SJSA1 (cell line): ENCODE measurements around the gene UBQLN4. TPM values are rescaled to one million over a fixed set of nuclear protein-coding genes. Genes with fewer than 3 reads are reported as not detected.

Experiments
- DNase-seq, 2 experiments: peaks; one replicate each; pipeline ENCODE4 v3.0.0-alpha.2; 2015 to 2020; ENCODE audit warnings: low spot score in 2 of 2, low read depth in 1 of 2
- H3K27ac ChIP-seq: fragments of 250-450 bp; sonication (Bioruptor Pico); 2 replicates; pipeline ENCODE4 v1.5.1; 2020; ENCODE audit warnings: mild to moderate bottlenecking, moderate library complexity
- H3K27me3 ChIP-seq: fragments of 250-450 bp; sonication (Bioruptor Pico); replicated peaks from 2 replicates; pipeline ENCODE4 v1.5.1; 2020; ENCODE audit warnings: mild to moderate bottlenecking, moderate library complexity
- H3K36me3 ChIP-seq: fragments of 250-450 bp; sonication (Bioruptor Pico); 2 replicates; pipeline ENCODE4 v1.5.1; 2020; ENCODE audit warnings: mild to moderate bottlenecking
- H3K4me1 ChIP-seq: fragments of 250-450 bp; sonication (Bioruptor Pico); replicated peaks from 2 replicates; pipeline ENCODE4 v1.6.1; 2021; ENCODE audit warnings: mild to moderate bottlenecking
- H3K4me3 ChIP-seq: fragments of 250-450 bp; sonication (Bioruptor Pico); 2 replicates; pipeline ENCODE4 v1.5.1; 2020; ENCODE audit warnings: mild to moderate bottlenecking
- H3K9me3 ChIP-seq: fragments of 250-450 bp; sonication (Bioruptor Pico); replicated peaks from 2 replicates; pipeline ENCODE4 v1.5.1; 2020; ENCODE audit warnings: mild to moderate bottlenecking
- total RNA-seq: library from RNA; depleted of rRNA; stranded (reverse); fragments of >200 nt; shearing (Covaris generic); gene quantifications from 2 replicates; pipeline ENCODE4 v1.2.3, GENCODE V29; 2014

UBQLN4 gene
- total RNA-seq, 1 experiment from 2014 or later: 18.2 TPM

DNA sequence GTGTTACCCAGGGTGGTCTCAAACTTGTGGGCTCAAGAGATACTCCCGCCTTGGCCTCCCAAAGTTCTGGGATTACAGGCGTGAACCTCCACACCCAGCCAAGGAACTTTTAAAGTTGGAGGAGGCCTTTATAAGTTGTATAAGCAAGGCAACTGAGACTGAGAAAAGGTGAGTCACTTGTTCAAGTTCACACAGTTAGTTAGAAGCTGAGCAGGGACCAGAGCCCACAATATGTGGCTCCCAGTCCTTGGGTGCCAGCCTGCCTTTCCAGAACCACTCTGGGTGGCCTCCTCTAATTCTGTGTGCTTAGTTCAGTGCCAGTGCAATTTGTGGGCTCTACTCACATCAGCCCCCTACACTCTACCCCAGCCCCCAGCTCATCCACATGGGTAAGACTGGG is 11.0 kb upstream of the UBQLN4 start:
- no peak overlapping the region for H3K4me3 ChIP-seq
- H3K4me1 ChIP-seq: peaks cover 15% of the 10 kb centered on the region
- H3K27me3 ChIP-seq: no peaks in the 10 kb centered on the region
- H3K27ac ChIP-seq: no peak overlapping the region
- DNase-seq: no peak
- H3K36me3 ChIP-seq: no peaks in the 10 kb centered on the region
- no peaks in the 10 kb centered on the region for H3K9me3 ChIP-seq

DNA sequence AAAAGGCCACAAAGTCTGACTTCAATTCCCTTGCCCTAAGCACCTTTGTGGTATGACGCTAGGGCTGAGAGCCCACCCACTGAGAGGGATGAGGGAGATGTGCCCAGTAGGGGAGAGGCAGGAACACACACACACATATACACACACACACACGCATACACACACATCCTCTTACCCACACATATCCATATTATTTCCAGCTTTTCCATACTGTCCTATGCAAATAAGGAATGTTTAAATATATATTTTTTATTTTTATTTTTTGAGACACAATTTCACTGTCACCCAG is 10.3 kb upstream of the UBQLN4 start:
- Histone ChIP-seq H3K9me3 (no peaks in the 10 kb centered on the region), H3K27ac (no peak overlapping the region), H3K36me3 (no peaks in the 10 kb centered on the region), H3K4me1 (peaks cover 15% of the 10 kb centered on the region), H3K27me3 (no peaks in the 10 kb centered on the region), H3K4me3 (no peak overlapping the region)
- DNase-seq: peak; percentile 79 to 85

DNA sequence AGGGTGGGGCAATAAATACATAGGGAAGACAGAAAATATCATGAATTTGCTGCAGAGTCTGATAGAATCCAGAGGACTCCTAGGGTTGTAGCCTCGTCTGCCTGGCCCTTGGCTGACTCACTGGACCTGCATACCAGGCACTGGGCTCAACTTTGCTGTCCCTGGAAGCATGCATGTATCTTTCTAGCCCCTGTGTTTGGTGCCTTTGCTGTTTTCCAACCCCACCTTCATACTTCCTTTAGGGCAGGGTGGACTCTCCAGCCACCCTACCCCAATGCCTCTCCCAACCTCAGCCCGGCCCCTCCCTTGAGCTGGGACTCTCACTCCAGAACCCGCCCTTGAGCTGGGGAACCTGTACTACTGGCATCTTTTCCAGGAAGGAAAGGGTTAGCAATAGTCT is 8.6 kb upstream of the UBQLN4 start:
- Histone ChIP-seq H3K4me1 (peaks cover 15% of the 10 kb centered on the region), H3K9me3 (no peaks in the 10 kb centered on the region), H3K27me3 (no peaks in the 10 kb centered on the region), H3K4me3 (no peak overlapping the region), H3K27ac (no peak overlapping the region), H3K36me3 (no peaks in the 10 kb centered on the region)
- no peak for DNase-seq

DNA sequence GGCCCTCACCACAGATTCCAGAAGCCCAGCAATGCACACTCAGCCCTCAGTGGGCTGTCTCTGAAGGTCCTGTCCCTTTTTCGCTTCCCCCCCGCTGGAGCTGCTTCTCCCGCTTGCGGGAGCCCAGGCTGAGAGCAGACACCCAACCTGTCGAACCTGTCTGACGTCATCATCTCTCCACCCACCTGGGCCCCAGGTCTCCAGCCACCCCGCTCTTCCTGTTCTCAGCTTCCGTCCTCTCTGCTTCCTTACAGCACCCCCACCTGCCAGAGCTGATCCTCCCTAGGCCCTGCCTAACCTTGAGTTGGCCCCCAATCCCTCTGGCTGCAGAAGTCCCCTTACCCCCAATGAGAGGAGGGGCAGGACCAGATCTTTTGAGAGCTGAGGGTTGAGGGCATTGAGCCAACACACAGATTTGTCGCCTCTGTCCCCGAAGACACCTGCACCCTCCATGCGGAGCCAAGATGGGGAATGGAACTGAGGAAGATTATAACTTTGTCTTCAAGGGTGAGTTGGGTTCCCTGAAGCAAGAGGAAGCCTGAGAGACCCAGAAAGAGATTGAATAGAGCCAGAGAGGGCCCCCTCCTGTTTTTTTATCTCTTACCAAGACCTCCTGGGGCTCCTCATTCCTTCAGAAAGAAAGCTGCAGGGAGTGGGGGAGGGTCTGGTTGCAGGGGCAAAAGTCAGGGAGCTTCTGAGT is 7.5 kb upstream of the UBQLN4 start, which contains the start of gene RAB25:
Gene RAB25, plus strand, starts transcription at position 224 of the 700 bp plus-strand sequence. Its CDS starts 241 bp downstream, at position 465.
- Histone ChIP-seq H3K27ac (no peak within 1 kb of the TSS), H3K9me3 (no peaks in the 10 kb centered on the region), H3K4me1 (peaks cover 15% of the 10 kb centered on the region), H3K27me3 (no peaks in the 10 kb centered on the region), H3K36me3 (no peaks in the 10 kb centered on the region), H3K4me3 (no peak within 1 kb of the TSS)
- no peak for DNase-seq

DNA sequence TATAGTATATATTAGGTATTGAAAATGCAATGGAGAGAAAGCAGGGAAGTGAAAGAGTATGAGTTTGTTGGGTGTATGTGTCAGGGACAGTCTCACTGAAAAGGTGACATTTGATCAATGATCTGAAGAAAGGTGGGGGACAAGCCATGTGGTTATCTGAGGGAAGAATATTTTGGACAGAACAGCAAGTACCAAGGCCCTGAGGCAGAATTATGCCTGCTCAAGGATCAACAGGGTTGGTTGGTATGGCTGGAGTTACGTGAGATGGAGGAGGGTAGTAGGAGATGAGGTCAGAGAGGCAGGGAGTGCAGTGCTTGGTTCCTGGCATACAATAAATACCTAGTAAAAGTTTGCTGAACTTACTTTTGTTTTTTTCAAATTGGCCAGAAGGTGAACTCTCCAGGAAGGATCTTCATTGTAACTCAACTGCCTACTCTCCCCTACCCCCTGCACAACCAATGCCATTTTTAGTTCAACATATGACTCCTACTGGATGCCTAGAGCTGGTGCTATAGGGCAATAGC is 2.8 kb upstream of the UBQLN4 start:
- H3K9me3 ChIP-seq: no peaks in the 10 kb centered on the region
- H3K4me1 ChIP-seq: peaks cover 8% of the 10 kb centered on the region
- H3K4me3 ChIP-seq: no peak overlapping the region
- H3K36me3 ChIP-seq: no peaks in the 10 kb centered on the region
- no peaks in the 10 kb centered on the region for H3K27me3 ChIP-seq
- H3K27ac ChIP-seq: no peak overlapping the region
- no peak for DNase-seq

DNA sequence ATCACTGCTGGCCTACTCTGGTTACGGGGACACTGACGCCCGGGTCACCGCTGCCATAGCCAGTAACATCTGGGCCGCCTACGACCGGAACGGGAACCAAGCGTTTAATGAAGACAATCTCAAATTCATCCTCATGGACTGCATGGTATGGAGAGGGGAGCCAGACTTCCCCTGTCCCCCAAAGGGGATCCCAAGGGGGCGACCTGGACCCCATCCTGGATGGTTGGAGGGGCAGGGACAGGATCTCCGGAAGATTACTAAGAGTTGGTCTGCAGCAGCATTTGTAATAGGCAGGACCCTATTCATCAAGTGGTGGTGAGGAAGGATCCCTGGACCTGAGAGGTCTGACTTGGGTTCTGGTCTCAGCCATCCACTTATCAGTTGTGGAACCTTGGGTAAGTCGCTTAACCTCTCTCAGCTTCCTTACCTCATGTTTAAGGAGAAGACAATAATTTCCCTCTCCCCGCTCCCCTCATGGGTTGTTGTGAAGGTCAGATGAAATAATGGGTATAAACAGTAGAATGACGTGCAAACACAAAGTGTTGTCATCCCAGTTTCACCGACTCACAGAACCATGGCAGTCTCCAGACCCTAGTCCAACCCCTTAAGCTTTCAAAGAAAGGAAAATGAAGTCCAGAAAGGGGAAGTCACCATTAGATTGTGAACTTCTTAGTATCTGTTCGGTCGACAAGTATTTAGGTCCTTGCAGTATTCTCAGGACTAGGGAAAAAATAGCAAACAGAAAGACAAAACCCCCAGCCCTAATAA is 1.9 kb upstream of the UBQLN4 start:
- Histone ChIP-seq H3K4me1 (peaks cover 8% of the 10 kb centered on the region), H3K4me3 (peak overlapping the region; percentile 75), H3K27ac (no peak overlapping the region), H3K9me3 (no peaks in the 10 kb centered on the region), H3K27me3 (no peaks in the 10 kb centered on the region), H3K36me3 (no peaks in the 10 kb centered on the region)
- no peak for DNase-seq

DNA sequence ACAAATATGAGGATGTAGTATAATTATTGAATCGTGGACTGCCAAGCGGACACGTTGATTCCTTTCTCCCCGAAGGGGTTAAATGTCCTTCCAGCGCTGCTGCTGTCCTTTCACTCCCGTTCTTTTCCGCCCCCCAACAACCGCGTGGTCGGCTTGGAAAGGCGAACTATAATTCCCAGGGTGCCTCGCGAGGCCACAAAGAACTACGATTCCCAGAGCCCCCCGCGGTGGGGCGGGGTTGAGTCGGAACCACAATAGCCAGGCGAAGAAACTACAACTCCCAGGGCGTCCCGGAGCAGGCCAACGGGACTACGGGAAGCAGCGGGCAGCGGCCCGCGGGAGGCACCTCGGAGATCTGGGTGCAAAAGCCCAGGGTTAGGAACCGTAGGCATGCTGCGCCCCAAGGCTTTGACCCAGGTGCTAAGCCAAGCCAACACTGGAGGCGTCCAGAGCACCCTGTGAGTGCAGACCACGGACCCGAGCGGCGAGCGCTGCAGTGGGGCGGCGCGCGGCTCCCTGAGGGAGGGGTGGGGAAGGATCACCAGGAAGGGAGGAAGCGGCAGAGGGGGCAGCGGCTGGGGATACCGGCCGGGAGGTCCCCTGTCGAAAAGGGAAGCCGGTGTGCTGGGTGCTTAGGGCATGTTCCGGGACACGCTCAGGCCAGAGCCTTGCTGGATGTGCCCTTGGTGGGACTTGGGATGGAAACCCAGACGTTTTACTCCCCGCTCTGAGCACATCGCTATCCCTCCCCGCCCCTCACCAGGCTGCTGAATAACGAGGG is 1.1 kb upstream of the UBQLN4 start, which contains the start of gene LAMTOR2:
Gene LAMTOR2, plus strand, starts transcription at position 283 of the 781 bp plus-strand sequence. Its CDS starts 108 bp downstream, at position 391.
- peak within 1 kb of the TSS; percentile 75 for H3K4me3 ChIP-seq
- H3K9me3 ChIP-seq: no peaks in the 10 kb centered on the region
- DNase-seq: peak; percentile 95 to 98
- peaks cover 3% of the 10 kb centered on the region for H3K36me3 ChIP-seq
- H3K27ac ChIP-seq: peak within 1 kb of the TSS; percentile 45
- H3K4me1 ChIP-seq: peaks cover 8% of the 10 kb centered on the region
- H3K27me3 ChIP-seq: no peaks in the 10 kb centered on the region

DNA sequence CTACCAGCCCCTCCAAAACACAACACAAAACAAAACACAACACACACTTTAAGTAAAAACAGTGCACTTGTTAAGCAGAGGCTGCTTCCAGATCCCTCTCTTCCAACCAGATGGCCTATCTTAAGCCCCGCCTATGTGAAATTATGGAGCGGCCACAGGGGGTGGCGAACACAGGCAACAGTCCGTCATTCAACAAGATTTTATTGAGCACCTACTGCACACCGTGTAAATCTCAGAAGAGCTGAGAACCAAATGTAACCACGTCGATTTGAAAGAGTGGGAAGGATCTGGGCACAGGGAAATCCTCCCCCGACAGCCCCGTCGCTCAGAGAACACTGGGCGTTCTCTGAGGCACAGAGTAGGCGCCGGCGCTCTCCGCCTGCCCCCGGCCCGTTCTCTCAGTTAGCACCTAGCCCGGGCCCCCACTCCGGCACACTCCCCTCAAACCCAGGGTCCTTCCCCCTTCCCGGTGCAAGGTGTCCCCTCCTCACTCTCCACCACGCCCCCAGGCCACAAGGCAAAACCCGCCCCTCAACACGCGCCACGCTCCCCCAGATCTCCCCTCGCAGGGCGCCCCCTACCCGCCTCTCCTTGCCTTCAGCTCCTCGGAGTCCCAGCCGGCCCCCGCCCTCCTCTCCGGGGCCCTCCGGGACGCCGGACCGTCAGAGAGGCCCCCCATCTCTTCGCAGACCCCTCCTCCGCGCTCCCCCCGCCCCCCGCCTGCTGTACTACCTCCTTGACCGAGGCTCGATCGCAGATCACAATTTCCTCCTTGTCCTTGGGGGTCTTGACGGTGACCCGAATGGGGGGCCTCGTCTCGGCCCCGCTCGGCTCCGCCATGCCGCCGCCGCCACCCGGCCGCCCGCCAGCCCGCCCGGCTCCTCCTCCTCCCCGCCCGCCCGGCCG is 483 bp downstream of the UBQLN4 start:
- Histone ChIP-seq H3K4me1 (peaks cover 8% of the 10 kb centered on the region), H3K9me3 (no peaks in the 10 kb centered on the region), H3K27ac (no peak overlapping the region), H3K27me3 (no peaks in the 10 kb centered on the region), H3K36me3 (peaks cover 15% of the 10 kb centered on the region), H3K4me3 (peak overlapping the region; percentile 75)
- peak; percentile 66 for DNase-seq

DNA sequence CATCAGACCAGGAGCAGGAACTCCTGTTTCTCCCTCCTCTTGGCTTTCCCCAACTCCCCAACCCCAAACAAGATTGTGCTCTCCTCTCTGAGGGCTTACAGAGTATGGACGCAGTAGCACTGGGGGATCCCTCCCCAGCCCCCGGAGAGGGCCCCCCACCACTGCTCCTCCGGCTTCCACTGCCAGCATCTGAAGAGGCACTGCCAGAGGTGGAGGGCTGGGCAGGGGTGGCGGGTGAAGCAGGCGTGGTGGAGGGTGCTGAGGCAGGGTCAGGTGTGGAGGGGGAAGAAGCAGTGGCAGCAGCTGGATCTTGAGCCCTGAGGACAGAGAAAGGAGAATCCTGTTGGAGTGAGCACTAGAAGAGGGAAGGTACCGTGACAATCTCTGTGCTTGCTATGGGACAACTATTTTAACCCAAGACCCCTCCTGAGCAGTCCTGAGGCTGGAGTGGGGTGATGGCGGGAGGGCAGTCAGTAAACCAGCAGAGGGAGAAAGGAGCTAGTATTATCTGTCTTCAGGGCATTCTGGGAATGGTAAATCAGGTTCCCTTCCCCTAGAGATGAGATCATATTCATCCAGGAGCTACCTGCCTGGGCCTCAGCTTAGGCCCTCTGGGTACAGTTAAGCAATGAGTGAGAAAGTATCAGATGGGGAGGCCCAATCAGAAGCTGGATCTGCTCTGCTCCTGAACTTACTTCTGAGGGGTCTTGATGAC is 2.4 kb downstream of the UBQLN4 start:
- Histone ChIP-seq H3K4me1 (peaks cover 8% of the 10 kb centered on the region), H3K36me3 (peaks cover 18% of the 10 kb centered on the region), H3K4me3 (no peak overlapping the region), H3K27ac (no peak overlapping the region), H3K27me3 (no peaks in the 10 kb centered on the region), H3K9me3 (no peaks in the 10 kb centered on the region)
- DNase-seq: no peak

DNA sequence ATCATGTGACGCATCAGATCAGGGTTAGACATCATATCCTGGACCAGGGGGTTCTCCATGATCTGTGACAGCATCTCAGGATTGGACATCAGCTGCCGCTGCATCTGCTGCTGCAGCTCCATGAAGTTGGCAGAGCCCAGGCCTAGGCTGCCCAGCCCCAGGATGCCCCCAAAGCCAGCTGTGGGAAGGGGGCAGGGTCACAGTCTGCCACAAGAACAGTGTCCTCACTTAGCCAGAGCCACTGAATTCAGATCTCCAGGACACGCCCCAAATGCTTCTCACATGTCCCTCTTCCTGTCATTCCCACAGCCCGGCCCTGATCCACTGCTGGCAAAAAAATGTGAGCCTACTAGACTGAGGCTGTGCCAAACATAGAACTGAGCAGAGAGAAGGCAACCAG is 3.2 kb downstream of the UBQLN4 start:
- Histone ChIP-seq H3K36me3 (peaks cover 18% of the 10 kb centered on the region), H3K27ac (no peak overlapping the region), H3K9me3 (no peaks in the 10 kb centered on the region), H3K4me1 (peaks cover 2% of the 10 kb centered on the region), H3K27me3 (no peaks in the 10 kb centered on the region), H3K4me3 (no peak overlapping the region)
- DNase-seq: no peak

DNA sequence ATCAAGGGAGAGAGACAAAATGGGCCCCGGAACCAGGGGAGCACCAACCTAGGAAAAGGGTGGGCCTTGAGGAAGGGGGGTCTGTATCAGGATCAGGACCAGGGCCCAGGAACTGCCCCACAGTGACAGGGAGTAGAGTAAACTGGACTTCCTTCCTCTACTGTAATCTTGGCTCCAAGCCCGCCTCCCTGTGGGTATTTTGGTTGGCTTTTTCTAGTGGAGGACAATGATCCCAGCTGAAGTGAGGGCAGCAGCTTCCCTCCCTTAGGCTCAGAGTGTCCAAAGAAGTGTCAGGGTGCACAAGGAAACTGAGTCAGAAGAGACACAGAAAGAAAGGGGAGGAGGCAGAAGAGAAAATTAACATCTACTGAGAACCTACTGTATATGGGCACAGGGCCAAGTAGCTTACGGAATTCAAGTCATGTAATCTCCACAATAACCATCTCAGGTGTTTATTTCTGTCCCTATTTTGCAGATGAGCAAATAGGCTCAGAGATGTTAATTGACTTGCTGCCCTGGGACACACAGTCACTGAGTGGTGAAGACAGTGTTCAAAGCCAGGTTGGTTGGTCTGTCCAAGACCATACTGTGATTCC is 4.8 kb downstream of the UBQLN4 start:
- DNase-seq: no peak
- no peaks in the 10 kb centered on the region for H3K9me3 ChIP-seq
- H3K4me3 ChIP-seq: no peak overlapping the region
- H3K4me1 ChIP-seq: no peaks in the 10 kb centered on the region; the same call in 1 of the 2 replicates
- no peaks in the 10 kb centered on the region for H3K27me3 ChIP-seq
- H3K27ac ChIP-seq: no peak overlapping the region
- peaks cover 20% of the 10 kb centered on the region for H3K36me3 ChIP-seq

DNA sequence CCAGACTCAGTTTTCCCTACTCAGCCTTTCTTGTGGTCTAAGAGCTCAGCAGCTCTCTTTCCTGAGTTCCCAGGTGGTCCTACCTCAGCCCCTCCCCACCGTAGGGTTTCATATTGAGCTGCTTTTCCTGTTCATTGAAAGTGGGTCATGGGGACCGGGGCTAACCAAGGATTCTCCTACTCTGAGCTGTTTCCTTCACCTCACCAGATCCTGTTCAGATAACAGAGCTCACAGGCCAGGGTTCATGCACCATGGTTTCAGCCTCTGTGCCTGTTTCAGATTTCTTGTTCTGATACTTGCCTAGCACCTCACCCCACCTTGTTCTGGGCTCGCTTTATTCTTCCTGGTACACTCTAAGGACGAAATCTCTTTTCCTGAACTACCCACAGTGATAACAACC is 8.5 kb downstream of the UBQLN4 start:
- no peak overlapping the region for H3K4me3 ChIP-seq
- H3K27ac ChIP-seq: no peak overlapping the region
- no peaks in the 10 kb centered on the region for H3K9me3 ChIP-seq
- H3K4me1 ChIP-seq: peaks cover 12% of the 10 kb centered on the region
- DNase-seq: no peak
- H3K36me3 ChIP-seq: peaks cover 41% of the 10 kb centered on the region
- no peaks in the 10 kb centered on the region for H3K27me3 ChIP-seq
